GM18505 (cell line): ENCODE results near the gene NELFE.
"Not testable (repeated sequence)": the region's sequence is repeated elsewhere in the genome, so short reads cannot be mapped to it uniquely, and the experiment has no call there.

ENCODE experiments used
- ATAC-seq: cut with Tn5 transposase; IDR thresholded peaks from one replicate; pipeline ENCODE4 v1.9.1; 2021; ENCODE audit not compliant: unreplicated experiment
- POLR2A ChIP-seq: IDR thresholded peaks from 4 replicates; pipeline ENCODE4 v1.6.1; 2011; ENCODE audit warnings: borderline replicate concordance; ENCODE audit not compliant: insufficient read depth, insufficient read length; ENCODE audit errors: extremely low read depth

The NELFE gene

GRCh38 chr6:31979238-31979898, 20.6 kb upstream of the NELFE start:
- ATAC-seq: no peak
- TF ChIP-seq POLR2A: no peak

DNA sequence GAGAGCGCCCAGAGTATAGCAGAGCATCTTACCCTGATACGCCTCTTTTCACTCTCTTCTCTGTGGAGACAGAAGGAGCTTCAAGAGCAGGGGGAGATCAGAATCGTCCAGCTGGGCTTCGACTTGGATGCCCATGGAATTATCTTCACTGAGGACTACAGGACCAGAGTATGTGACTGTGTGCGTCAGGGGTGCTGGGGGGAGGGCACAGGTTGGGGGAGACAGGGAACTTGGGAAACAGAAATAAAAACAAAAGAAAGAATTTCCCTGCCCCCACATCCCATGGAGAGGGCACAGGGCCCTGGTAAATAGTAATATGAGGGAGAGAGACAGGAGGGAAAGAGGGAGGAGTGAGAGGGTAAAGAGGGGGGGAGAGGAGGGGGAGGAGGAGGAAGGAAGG, 20.1 kb upstream of the NELFE start:
- no peak for TF ChIP-seq POLR2A

DNA sequence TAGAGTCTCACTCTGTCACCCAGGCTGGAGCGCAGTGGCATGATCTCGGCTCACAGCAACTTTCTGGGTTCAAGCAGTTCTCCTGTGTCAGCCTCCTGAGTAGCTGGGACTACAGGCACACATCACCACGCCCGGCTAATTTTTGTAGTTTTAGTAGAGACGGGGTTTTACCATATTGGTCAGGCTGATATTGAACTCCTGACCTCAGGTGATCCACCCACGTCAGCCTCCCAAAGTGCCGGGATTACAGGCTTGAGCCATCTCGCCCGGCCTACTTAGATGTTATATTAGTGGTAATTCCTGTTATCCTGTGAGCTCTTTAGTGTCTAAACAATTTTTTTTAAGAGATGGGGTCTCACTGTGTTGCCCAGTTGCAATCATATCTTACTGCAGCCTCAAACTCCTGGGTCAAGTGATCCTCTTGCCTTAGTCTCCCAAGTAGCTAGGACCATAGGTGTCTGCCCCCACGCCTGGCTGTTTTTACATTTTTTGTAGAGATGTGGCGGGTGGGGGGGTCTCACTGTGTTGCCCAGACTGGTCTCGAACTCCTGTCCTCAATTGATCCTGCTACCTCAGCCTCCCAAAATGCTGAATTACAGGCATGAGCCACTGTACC, 19.2 kb upstream of the NELFE start:
- no peak for ATAC-seq

More for the DNA sequence above, 20.1 kb upstream of the NELFE start:
- ATAC-seq: no peak

DNA sequence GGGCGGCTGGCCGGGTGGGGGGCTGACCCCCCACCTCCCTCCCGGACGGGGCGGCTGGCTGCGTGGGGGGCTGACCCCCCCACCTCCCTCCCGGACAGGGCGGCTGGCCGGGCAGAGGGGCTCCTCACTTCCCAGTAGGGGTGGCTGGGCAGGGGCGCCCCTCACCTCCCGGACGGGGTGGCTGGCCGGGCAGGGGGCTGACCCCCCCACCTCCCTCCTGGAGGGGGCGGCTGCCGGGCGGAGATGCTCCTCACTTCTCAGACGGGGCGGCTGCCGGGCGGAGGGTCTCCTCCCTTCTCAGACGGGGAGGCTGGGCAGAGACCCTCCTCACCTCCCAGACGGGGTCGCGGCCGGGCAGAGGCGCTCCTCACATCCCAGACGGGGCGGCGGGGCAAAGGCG, 17.3 kb upstream of the NELFE start:
- ATAC-seq: not testable (repeated sequence)

More for the DNA sequence above, 19.2 kb upstream of the NELFE start:
- no peak for TF ChIP-seq POLR2A

DNA sequence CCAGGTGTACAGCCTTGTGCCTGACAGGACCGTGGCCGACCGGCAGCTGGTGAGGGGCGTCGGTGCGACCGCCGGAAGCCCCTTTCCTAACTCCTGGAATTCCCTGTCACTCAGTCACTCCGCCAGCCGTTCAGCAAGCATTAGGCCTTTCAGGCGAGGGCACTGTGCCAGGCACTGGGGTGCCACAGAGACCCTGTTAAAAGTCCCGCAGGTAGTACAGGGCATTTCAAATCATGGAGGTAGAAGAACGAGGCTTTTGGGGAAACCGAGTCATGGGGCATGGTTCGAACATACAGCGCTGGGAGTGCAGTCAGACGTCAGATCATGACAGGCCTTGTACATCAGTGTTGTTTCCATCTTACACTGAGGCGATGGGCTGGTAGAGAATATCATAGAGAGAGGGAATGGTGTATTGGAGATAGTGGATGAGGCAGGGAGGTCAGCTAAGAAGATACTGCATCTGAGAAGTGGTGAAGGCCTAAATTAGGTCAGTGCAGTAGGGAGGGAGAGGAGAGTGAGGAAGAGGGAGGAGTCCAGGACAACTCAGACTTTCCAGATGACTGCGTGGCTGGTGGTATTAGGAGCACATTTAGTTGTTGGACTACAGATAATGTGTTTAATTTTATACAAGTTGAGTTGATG, 14.1 kb upstream of the NELFE start:
- ATAC-seq: no peak
- no peak for TF ChIP-seq POLR2A

- peak; percentile 84 for ATAC-seq
- TF ChIP-seq POLR2A: peak; percentile 43
Observed at GRCh38 chr6:31971993-31972708, 13.4 kb upstream of the NELFE start, which contains the start of gene DXO. Gene DXO (minus strand): TSS chr6:31972138. CDS start chr6:31971675, 463 bp downstream.

GRCh38 chr6:31971279-31971992, 12.7 kb upstream of the NELFE start:
- peak; percentile 19 for TF ChIP-seq POLR2A
- ATAC-seq: no peak

- no peak for ATAC-seq
- TF ChIP-seq POLR2A: peak; percentile 15
Observed at GRCh38 chr6:31970604-31971271, 12.0 kb upstream of the NELFE start.

DNA sequence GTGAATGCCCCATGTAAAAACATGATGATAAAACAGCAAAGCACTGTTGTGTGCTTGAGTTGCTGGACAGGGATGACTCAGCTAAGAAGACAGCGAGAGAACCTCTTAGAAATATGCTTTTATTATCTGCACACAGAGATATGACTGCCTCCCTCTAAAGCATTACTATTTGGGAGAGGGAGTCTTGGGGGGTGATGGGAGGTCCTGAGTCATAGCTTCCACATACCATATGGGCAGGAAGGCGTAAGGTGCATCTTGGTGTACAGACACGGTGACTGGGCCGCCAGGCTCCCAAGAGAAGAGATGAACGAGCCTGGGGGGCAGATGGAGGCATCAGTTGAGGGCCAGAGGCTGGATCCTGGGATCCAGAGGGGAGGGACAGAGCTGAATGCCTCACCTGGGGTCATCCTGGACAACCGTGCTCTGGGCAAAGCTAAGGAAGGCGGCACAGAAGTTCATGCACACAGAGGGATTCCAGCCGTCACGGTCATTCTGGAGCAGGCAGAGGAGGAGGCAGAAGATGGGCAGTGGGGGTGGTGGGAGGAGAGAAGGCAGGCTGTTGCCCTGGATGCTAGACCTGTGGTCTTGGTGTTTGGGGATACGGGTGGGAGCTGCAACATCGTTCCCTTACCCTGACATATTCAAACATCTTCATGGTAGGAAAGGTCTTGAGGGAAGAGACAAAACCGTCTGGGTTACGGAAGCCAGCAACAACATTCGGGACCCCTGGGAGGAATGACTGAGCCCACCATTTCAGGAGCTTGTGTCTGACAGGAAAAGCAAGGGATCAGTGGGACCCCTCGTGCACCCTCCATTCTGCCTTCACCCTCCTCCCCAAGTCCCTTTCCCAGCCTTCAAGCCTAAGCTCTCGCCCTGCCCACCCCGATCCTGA, 11.2 kb upstream of the NELFE start:
- ATAC-seq: no peak
- no peak for TF ChIP-seq POLR2A

DNA sequence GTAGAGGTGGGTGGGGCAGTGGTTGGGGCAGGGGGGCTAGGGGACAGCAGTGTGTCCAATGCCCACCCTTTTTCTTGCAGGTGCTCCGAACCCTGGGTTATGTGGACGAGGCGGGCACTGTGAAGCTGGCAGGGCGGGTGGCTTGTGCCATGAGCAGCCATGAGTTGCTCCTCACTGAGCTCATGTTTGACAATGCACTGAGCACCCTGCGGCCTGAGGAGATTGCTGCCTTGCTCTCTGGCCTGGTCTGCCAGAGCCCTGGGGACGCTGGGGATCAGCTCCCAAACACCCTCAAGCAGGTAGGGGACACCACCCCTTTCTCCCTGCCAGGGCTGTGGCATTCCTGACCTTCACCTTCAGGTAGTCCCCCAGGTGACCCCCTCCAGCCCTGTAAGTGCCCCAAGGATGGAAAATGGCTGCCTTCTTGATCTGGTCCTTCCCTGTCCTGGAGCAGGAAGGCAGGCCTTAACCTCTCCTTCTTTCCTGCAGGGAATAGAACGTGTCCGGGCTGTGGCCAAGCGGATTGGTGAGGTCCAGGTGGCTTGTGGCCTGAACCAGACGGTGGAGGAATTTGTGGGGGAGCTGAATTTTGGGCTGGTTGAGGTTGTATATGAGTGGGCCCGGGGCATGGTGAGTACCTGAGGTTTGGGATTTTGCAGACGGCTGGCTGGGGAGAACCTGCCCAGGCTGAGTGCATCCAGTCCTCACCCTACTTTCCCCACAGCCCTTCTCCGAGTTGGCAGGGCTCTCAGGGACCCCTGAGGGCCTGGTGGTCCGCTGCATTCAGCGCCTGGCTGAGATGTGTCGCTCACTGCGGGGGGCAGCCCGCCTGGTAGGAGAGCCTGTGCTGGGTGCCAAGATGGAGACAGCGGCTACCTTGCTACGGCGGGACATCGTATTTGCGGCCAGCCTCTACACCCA, 10.3 kb upstream of the NELFE start:
- TF ChIP-seq POLR2A: no peak
- ATAC-seq: no peak

- no peak for TF ChIP-seq POLR2A
Observed at GRCh38 chr6:31968326-31968725, 9.6 kb upstream of the NELFE start.

More at GRCh38 chr6:31968326-31968725, 9.6 kb upstream of the NELFE start:
- ATAC-seq: no peak
